Gastroesophageal sphincter (tissue), 3 donors: ENCODE results near the gene NPRL2.

Experiments used
- EP300 ChIP-seq: sonication (generic); formaldehyde crosslinking; IDR thresholded peaks from one replicate; pipeline ENCODE4 v1.6.1; 2017; ENCODE audit warnings: antibody characterized with exemption, mild to moderate bottlenecking
- POLR2A ChIP-seq, 2 donors: fragments of 450-650 bp; IDR thresholded peaks; one replicate each; pipeline ENCODE4 v1.6.1; 2017; ENCODE audit warnings: antibody characterized with exemption in 2 of 2, mild to moderate bottlenecking in 2 of 2, moderate library complexity in 1 of 2
- TF ChIP-seq, protein P1 (sequence below), 4 experiments: fragments of 200-600 bp in 2 of 4; fragments of 450-650 bp in 2 of 4; sonication (generic) in 1 of 4; IDR thresholded peaks; one replicate each; pipeline ENCODE4 v1.5.1; 2017 to 2019; ENCODE audit warnings: antibody characterized with exemption in 4 of 4, mild to moderate bottlenecking in 2 of 4, moderate library complexity in 2 of 4

GRCh38 chr3:50350527-50351322 is at the start of gene NPRL2, which contains the start of gene CYB561D2:
- TF ChIP-seq, protein P1, sequence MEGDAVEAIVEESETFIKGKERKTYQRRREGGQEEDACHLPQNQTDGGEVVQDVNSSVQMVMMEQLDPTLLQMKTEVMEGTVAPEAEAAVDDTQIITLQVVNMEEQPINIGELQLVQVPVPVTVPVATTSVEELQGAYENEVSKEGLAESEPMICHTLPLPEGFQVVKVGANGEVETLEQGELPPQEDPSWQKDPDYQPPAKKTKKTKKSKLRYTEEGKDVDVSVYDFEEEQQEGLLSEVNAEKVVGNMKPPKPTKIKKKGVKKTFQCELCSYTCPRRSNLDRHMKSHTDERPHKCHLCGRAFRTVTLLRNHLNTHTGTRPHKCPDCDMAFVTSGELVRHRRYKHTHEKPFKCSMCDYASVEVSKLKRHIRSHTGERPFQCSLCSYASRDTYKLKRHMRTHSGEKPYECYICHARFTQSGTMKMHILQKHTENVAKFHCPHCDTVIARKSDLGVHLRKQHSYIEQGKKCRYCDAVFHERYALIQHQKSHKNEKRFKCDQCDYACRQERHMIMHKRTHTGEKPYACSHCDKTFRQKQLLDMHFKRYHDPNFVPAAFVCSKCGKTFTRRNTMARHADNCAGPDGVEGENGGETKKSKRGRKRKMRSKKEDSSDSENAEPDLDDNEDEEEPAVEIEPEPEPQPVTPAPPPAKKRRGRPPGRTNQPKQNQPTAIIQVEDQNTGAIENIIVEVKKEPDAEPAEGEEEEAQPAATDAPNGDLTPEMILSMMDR (IDR thresholded peaks at IDR 0.05) = peak in 1 of 4 experiments; percentile 17
- TF ChIP-seq POLR2A (IDR thresholded peaks at IDR 0.05) (peak; percentile 68 to 73), EP300 (no peak)
